SU-DHL-6 (cell line): Measurements from ENCODE around the gene CRIM1.

Experiments used
- CTCF ChIP-seq: fragments of 200-600 bp; sonication (generic); IDR thresholded peaks from one replicate; pipeline ENCODE4 v1.5.1; 2017; ENCODE audit warnings: antibody characterized with exemption, mild to moderate bottlenecking, low read length, moderate library complexity; ENCODE audit not compliant: insufficient read depth, poor library complexity, severe bottlenecking
- EZH2phosphoT487 ChIP-seq: fragments of 200-600 bp; sonication (generic), shearing (Covaris generic); conservative IDR thresholded peaks from 2 replicates; pipeline ENCODE4 v1.6.1; 2018; ENCODE audit warnings: mild to moderate bottlenecking, antibody characterized with exemption, low read length, moderate library complexity, mixed read lengths

GRCh38 chr2:36356298-36356989, 866 bp downstream of the CRIM1 start:
- TF ChIP-seq CTCF (no peak), EZH2phosphoT487 (no peak)
